Hypothalamus (tissue), 51 donors: Measurements from ENCODE around the gene NUBP2.
A peak's percentile ranks its signal among the peaks of the same experiment; 100 is the strongest.

Source experiments
- DNase-seq, 51 donors: peaks; one replicate each; lab custom pipeline; 2025; lab: John Stamatoyannopoulos, UW

The NUBP2 gene, protein sequence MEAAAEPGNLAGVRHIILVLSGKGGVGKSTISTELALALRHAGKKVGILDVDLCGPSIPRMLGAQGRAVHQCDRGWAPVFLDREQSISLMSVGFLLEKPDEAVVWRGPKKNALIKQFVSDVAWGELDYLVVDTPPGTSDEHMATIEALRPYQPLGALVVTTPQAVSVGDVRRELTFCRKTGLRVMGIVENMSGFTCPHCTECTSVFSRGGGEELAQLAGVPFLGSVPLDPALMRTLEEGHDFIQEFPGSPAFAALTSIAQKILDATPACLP

DNA sequence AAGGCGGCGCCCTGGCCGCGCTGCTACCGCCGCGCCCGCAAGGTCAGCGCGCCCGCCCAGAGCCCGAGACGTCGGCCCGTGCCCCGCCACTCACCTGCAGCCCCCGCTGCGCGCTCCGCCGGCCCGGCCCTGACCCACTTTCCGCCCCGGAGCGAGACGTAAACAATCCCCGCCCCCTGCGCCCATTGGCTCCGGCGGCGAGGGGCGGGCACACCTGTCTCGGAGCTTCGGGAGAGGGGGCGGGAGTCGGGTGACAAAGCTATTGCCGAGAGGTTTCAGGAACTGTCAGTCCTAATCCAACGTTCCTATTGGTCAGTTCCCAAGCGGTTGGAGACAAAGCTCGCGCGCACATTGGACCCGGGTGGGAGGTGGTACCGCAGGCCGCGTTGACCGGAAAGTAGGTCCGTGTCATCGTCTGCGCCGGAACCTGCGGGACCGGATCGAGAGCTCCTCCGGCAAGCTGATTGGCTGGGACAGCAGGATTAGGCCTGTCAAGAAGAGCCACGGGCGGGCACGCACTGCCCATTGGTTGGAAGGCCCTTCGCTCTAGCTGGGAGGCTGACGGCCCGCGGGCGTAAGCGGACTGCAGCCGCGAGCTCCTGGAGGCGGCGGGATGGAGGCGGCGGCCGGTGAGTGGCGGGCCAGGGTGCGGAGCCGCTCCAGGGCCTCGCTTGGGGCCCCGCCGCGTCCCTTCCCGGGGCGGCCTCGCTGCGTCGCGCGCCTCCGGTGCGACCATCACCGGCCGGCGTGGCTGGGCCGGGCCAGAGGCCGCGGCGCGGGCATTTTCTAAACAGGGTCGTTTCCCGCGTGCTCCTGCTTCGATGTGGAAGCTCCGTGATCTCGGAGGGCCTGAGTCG is at the start of gene NUBP2, which contains the start of gene SPSB3:
TSS of gene NUBP2 (plus strand) at position 553 of the 857 bp plus-strand sequence. CDS start at position 614, 61 bp downstream.
TSS of gene SPSB3 (minus strand) at position 164 of the 857 bp plus-strand sequence. CDS start 1,088 bp downstream, outside the sequence.
- DNase-seq, result peak; percentile 83 to 100 (median 100)

DNA sequence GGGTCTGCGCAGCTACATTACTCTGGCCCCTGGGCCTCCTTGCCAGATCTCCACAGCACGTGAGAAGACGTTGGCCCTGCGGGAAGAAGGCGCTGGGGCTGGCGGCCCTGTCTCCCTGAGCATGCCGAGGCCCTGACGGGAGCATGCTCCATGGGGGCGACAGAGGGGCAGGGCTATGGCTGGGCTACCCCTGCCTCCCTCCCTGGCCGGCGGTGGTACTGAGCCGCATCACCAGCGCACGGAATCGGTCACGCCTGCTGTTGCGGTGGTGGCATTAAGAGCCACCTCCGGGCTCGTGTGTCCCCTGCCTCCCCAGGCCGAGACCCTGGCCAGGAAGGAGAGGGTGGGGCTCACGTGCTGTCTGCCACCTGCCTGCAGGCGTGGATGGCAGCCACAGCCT is 48.6 kb upstream of the NUBP2 start:
- no peak for DNase-seq

DNA sequence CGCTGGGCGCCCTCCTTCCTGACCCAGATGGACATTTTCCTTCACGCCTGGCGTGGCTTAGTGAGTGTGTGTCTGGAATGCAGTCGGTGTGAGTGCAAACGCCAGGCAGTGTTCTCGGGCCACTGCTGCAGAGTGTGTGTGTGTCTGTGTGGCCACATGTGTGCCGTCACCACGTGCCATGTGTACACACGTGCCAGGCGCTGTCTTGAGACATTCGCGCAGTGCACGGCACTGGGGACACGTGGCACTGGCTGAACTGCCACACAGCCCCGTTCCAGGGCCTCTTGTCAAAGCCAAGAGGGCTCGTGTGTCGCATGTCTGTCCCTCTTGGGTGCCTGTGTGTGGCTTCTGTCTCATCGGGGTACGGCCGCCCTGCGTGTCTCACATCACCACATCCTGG is 47.9 kb upstream of the NUBP2 start:
- DNase-seq, result no peak

DNA sequence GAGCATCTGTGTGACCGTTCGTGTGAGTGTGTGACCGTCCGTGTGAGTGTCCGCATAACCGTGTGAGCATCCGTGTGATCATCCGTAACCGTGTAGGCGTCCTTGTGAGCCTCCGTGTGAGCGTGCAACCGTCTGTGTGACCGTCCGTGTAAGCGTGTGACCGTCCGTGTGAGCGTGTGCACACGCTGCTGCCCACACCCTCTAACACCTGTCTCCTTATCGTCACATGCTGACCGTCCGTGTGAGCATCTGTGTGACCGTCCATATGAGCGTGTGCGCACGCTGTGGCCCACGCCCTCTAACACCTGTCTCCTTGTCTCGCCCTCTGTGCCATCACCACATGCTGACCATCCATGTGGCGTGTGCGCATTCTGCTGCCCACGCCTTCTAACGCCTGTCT is 42.5 kb upstream of the NUBP2 start:
- no peak for DNase-seq

DNA sequence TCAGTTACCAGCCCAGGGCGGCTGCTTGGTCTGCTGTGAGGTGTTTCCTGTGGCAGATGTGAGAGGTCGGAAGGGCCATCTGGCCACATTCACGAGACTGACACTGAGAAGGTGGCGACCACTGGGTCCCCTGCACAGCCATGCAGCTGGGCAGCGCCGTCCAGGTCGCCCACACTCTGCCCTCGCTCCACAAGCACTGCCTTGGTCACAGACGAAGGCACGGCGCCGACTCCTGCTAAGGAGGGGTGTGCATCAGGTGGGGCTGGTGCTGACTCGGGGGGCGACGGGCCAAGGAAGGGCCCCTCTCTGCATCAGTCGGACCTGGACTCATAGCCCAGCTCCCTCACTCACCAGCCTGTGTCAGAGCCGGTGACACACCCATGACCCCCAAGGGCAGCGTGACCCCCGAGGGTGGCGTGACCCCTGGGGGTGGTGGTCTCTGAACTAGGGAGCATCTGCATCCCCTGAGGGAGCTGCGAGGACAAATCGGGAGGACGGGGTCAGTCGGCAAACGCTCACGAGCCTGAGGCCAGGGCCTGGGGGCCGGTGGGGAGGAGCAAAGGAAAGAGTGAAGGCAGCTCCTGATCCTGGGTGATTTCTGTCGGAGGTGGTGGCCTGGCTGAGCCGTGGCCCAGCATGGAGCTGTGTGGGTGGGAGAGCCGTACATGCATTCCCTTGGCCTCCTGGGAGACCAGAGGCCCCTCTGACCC is 41.8 kb upstream of the NUBP2 start:
- no peak for DNase-seq

DNA sequence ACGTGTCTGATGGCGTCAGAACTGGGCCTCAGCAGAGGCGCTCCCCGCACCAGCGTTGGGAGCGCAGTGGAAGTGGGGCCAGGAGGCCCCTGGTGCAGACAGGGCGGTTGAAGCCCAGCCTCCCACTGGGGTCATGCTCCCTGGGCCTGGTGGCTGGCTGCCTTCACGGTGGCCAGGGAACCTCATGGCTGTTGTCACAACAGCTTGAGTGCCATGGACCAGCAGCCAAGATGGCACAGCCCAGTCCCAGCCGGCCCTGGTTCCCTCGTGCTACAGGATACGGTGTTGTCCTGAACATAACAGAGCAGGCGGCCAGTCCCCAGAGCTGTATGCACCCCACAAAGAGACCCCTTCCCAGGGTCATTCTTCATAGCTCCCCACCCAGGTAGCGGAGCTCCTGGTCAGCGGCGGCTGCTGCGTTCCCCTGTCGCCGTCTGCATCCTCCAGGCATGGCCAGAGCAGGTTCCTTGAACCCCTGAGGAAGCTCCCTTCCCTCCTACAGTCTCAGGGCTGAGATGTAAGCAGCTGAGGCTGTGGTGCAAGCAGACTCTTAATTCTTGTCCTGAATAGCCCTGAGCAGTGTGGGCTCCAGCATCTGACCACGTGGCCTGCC is 41.1 kb upstream of the NUBP2 start:
- DNase-seq, result no peak

DNA sequence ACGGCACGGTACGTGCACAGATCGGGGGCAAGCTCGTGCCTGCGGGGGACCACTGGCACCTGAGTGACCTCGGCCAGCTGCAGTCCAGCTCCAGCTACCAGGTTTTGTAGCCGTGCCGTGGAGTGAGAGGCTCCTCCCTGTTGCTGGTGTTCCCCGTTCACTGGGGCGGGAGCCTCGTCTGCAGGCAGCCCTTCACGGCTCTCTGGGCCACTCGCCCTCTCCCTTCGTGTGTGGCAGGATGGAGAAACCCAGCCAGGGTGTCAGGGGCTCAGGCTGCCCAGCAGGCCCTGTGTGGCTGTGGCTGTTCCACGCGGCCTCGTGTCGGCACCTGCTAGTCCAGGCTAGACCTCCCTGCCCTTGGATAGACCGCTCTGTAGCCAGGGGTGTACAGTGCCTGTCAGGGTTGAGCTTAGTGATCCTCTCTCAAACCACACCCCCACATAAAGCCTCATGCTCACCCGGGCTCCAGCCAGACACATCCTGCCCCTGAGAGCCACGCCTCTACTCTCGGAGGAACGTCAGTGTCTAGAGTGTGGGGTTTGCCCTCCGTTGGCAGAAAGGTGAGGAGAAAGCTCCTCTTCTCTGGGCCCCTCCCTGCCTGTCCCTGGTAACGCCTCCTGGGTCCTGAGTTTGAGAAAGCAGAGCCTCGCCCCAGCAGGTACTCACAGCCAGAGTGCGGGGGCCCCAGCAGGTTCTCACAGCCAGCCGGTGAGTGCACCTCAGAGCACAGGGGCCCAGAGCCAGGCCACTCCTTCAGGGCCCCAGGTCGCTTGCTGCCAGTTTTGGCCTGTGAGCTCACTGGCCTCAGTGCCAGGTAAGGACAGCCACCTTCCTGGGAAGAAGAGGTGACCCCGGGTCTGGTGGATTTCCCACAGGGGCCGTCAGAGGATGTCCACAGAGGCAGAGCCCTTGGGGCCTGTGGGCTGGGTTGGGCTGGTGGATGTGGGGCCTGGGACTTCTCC is 39.1 kb upstream of the NUBP2 start:
- no peak for DNase-seq

DNA sequence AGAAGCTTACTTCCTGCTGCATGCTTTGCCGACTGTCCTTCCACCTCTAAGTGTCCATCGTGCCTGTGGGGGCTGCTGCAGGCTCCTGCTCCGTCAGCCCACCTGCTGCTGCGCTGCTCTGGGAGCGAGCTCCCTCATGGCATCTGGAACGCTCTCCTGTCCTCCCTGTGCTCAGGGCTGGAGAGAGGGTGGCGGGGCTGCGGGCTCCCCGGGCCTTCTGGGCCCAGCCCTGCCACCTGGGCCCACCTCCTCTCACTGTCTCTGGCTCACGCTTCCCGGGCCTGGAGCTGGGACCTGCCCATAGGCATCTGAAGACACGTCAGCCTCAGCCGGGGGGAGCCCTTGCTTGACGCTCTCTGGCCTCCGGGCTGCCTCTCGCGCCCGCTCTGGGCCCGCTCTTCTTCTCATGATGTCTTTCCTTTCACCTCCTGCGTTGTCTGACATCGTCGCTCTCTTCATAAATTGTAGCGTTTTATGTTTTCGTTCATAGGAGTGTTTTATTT is 38.4 kb upstream of the NUBP2 start:
- DNase-seq, result no peak

DNA sequence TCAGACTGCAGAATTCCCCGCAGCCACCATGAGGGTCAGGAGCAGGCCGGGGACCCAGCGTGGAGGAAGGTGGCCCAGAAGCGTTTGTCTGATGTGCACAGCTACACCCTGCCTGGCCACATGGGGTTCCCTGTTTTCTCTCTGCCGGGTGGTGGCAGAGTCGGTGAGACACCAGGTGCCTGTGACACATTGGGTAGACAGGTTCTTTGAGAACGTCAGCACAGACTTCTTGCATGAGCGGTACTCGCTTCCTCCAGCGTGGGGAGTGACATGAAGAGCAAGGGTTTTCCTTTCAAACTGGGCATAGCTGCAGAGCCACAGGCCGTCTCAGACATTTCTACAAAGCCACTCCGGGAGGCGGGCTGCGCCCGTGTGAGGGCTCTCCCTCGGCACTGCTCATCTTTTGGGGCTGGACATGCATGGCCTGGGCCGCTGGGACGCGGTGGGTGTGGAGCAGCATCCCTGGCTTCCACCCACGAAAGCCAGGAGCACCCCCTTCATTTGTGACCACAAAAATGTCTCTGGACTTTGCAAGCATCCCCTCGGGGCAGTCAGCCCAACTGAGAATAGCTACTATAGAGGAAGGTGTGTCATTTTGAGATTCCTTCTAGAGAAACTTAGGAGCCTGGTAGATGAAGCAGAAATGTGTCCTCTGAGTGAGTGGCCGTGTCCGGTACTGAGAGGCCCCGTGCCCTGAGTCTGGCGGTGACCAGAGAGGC is 37.4 kb upstream of the NUBP2 start:
- DNase-seq, result no peak

DNA sequence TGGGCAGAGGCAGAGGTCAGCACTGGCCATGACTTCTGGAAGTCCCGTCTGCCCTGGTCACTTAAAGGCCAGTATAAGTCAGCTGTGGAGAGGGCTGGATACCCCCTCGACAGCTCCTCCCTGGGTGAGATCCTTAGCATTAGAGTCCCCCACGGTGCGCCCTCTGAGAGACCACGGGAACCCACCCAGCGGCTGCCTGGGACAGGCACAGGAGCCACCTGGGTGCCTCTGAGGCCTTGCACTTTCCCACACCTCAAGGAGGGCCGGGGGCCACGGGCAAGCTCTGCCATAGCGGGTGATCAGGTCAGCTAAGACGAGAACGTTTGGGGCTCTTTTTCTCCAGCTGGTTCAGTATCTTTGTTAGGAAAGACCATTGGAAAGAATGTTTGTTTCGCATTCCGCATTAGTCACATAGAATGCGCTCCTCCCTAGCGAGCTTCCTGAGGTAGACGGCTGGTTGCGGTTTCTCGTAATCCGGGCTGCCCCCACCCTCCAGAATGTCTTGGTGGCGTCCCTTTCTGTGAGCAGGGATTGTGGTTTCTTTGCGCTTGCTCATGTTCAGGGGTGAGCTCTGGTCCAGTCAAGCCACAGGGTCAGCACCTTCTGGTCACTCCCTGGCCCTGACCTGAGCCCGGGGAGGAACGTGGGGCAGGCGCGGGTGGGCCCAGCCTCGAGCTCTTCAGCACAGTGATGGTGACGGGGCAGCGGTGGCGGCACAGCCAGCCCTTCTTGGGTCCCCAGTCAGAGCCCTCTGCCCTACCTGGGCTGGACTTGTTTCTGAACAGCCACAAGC is 36.7 kb upstream of the NUBP2 start:
- no peak for DNase-seq

DNA sequence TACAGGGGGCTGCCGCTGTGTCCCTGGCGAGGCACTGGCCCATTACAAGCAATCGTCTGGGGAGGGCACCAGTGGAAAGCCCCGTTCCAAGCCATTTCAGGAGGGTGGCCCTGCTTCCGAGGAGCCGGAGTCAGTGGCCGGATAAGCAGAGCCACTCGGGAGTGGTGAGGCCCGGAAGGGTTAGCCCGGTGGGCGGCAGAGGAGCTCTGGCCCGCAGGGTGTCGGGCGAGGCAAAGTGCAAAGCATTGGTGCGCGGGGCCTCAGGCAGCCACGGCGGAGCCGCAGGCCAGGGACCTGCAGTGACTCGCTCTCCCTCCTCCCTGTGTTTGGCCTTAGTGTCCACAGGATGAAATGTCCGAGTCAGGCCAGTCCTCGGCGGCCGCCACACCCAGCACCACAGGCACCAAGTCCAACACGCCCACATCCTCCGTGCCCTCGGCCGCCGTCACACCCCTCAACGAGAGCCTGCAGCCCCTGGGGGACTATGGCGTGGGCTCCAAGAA is 36.0 kb upstream of the NUBP2 start:
- no peak for DNase-seq

DNA sequence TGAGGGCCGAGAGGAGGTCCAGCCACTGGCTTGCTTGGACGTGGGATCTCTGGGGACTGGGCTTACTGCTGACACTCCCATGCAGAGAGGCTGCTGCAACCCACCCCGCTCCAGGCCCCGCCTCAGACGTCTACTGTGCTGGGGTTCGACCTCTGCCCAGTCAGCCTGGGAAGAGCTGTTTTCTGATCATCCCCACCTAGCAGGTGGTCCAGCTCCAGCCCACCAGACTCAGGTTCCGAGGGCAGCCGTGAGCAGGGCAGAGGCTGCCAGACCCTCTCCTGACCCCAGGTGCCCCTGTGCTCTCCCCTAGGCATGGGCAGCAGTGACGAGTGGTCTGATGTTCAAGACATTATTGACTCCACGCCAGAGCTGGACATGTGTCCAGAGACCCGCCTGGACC is 34.8 kb upstream of the NUBP2 start:
- DNase-seq, result no peak

DNA sequence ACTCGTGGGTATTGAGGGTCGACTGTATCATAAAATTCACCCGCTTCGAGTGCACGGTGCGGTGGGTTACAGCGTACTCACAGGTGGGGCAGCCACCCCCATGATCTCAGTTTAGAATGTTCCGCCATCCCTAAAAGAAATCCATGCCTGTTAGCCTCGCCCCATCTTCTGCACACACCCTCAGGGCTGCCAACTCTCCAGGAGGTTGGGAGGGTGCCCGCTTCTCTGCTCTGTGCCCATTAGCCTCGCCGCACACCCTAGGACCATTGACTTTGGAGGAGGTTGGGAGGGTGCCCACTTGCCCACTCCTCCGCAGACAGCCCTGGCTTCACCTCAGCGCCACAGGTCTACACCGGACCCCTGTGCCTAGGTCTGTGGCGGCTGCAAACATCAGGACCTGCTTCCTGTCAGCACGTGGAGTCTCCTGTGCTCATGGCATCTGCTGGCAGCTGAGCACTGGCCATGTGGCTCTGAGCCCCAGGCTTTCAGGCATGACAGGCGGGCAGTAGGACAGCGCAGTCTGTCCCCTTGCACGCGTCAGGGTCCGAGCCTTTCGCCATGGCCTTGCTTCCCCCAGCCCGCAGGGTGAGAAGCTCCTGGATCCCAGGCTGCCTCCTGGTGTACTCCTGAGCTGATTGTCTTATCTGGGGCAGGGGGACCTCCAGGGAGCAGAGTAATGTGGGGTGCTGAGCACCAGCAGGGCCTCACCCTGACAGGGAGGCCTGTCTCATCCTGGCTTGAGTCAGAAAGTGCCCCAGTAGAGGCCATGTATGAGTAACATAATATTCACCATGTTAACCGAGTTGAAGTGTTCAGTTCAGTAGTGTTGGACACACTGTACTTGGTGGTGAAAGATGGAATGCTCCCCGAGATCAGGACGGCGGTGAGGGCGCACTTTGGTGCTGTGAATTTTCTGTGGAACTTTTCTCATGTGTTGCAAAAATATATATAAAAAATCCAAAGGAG is 33.3 kb upstream of the NUBP2 start:
- no peak for DNase-seq

DNA sequence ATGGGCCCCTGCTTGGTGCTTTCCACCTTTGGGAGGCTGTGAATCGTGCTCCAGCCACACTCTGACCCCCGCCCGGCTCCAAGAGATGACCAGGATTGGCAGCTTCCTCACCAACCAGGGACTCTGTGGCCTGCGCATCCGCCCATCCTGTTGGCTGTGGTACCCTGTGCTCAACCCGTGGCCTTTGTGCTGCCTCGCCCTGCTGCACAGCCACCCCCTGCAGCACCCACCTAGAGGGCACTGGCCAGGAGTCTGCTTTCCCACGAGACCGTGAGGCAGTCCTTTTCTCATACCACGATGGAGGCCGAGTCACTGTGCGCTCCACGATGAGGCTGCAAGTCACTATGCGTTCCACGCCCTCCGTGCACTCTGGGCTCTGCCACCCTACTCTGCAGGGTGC is 30.8 kb upstream of the NUBP2 start:
- DNase-seq, result no peak

DNA sequence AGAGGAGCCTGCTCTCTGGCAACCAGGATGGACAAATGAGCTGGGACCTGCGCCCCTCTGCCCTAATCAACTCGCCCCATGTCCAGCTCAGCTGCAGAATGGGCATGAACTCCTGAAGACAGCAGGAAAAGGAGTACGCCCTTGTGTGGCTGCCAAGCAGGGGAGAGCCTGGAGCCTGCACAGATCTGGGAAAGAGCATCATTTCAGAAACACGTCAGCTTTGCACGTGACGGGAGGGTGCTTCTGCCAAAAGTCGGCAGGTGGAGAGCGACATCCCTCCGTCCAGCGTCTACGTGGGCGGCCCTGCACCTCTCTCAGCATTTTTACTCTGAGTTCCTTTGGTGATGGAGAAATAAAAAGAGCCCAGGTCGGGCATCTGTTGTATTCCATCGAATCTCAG is 29.9 kb upstream of the NUBP2 start:
- no peak for DNase-seq

DNA sequence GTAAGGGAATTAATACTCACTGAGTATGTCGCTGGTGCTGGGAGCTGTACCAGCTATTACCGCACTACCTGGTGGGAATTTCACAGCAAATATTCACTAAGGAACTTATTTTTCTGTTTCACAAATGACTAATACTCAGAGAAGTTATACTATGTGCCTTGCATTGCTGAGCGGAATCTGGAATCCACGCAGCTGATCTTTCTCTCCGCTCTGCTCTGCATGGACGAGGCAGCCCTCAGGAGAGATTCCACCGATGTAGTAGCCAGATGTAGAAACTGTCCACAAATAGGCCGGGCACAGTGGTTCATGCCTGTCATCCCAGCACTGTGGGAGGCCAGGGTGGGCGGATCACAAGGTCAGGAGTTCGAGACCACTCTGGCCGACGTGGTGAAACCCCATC is 28.6 kb upstream of the NUBP2 start:
- DNase-seq, result no peak
